Testis (tissue), 2 donors: ENCODE measurements around the gene CSF1R.

Source experiments
- POLR2A ChIP-seq: fragments of 450-650 bp; IDR thresholded peaks from one replicate; pipeline ENCODE4 v1.6.1; 2017; ENCODE audit warnings: antibody characterized with exemption, mild to moderate bottlenecking, moderate library complexity
- TF ChIP-seq, protein P1 (sequence below), 3 experiments: fragments of 450-650 bp in 2 of 3; fragments of 200-600 bp in 1 of 3; sonication (generic) in 1 of 3; IDR thresholded peaks; one replicate each; pipeline ENCODE4 v1.5.1; 2016 to 2019; ENCODE audit warnings: antibody characterized with exemption in 3 of 3, mild to moderate bottlenecking in 2 of 3, moderate library complexity in 1 of 3

DNA sequence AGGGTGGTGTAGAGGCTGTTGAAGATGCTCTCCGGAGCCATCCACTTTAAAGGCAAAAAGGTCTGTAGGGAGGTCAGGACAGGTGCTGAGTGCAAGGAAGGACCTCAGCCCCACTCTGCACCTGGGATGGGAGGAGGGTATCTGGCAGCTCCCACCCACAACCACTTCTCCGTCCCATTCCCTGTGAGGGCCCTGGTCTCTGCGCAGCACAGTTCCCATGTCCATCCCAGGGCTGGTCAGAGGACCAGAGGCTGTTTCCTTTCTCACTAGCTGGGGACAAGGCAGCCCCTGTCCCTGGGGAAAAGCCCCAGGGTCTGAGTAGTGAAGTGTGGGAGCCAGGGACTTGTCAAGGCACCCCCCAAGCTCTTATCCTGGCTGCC lies 33.7 kb upstream of the CSF1R start:
- TF ChIP-seq POLR2A, result no peak
- TF ChIP-seq, protein P1, sequence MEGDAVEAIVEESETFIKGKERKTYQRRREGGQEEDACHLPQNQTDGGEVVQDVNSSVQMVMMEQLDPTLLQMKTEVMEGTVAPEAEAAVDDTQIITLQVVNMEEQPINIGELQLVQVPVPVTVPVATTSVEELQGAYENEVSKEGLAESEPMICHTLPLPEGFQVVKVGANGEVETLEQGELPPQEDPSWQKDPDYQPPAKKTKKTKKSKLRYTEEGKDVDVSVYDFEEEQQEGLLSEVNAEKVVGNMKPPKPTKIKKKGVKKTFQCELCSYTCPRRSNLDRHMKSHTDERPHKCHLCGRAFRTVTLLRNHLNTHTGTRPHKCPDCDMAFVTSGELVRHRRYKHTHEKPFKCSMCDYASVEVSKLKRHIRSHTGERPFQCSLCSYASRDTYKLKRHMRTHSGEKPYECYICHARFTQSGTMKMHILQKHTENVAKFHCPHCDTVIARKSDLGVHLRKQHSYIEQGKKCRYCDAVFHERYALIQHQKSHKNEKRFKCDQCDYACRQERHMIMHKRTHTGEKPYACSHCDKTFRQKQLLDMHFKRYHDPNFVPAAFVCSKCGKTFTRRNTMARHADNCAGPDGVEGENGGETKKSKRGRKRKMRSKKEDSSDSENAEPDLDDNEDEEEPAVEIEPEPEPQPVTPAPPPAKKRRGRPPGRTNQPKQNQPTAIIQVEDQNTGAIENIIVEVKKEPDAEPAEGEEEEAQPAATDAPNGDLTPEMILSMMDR (IDR thresholded peaks at IDR 0.05), result no peak
